ENCODE data around the gene C16orf78.

The C16orf78 gene

DNA sequence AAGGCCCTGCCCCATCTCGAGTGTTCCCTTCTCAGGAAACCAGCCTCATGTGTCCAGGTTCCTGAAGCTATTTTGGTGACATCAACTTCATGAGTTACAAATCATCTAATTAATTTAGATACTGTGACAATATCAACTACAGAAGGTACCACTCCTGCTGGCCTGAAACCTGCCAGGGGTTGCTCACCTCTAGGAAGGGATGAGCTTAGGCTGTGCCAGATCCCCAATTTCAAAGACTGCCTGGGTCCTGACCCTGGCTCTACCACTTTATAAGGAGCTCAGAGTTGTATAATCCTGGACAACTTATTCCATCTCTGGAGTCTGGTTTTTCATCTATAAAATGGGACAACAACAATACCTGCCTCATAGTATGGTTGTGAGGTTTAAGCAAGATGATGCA is 5.2 kb downstream of the C16orf78 start:
- H3K4me3 ChIP-seq (ENCODE audit: low read depth, low read length): no peak overlapping the region
- TF ChIP-seq, protein P1, sequence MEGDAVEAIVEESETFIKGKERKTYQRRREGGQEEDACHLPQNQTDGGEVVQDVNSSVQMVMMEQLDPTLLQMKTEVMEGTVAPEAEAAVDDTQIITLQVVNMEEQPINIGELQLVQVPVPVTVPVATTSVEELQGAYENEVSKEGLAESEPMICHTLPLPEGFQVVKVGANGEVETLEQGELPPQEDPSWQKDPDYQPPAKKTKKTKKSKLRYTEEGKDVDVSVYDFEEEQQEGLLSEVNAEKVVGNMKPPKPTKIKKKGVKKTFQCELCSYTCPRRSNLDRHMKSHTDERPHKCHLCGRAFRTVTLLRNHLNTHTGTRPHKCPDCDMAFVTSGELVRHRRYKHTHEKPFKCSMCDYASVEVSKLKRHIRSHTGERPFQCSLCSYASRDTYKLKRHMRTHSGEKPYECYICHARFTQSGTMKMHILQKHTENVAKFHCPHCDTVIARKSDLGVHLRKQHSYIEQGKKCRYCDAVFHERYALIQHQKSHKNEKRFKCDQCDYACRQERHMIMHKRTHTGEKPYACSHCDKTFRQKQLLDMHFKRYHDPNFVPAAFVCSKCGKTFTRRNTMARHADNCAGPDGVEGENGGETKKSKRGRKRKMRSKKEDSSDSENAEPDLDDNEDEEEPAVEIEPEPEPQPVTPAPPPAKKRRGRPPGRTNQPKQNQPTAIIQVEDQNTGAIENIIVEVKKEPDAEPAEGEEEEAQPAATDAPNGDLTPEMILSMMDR (IDR thresholded peaks at IDR 0.05; ENCODE audit: insufficient read depth, low read depth, low read length, missing control alignments): no peak

DNA sequence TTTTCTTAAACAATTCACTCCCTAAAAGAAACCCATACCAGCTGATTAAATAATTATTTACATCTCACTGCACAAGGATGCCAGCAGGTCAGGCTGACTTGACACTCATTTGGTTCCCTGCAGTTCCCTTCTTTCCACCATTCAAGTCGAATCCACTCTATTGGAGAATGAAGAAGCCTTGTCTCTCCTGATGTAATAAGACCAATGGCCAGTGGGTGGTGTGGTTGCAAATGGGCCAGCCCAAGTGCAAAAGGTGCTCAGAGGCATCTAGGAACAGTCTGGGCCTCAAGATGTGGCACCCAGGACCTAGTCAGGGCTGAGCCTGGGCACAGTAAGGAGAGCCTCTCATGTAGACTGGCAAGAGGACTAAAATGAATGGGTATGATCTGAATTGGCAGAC is 9.3 kb downstream of the C16orf78 start:
- TF ChIP-seq, protein P1 (IDR thresholded peaks at IDR 0.05; ENCODE audit: insufficient read depth, low read depth, low read length, missing control alignments): peak; percentile 40
- H3K4me3 ChIP-seq (ENCODE audit: low read depth, low read length): no peak overlapping the region
- peak; percentile 38 for DNase-seq (ENCODE audit: low read depth)

More for the DNA sequence above, 5.2 kb downstream of the C16orf78 start:
- DNase-seq (ENCODE audit: low read depth): no peak

DNA sequence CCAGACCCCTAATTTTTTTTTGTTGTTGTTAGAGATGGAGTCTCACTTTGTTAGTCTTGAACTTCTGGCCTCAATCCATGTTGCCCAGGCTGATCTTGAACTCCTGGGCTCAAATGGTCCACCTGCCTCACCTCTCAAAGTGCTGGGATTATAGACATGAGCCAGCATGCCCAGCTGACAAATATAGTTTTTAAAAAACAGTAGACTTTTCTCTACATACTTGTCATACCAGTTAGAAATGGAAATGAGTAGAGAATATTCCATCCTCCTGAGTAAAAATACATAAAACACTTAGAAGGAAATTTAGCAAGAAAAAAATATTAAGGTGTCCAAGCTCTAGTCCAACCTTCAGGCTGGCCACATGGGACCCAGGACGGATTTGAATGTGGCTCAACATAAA is 21.4 kb downstream of the C16orf78 start:
- no peak overlapping the region for H3K4me3 ChIP-seq (ENCODE audit: low read depth, low read length)
- no peak for DNase-seq (ENCODE audit: low read depth)
- TF ChIP-seq, protein P1 (IDR thresholded peaks at IDR 0.05; ENCODE audit: insufficient read depth, low read depth, low read length, missing control alignments): no peak

DNA sequence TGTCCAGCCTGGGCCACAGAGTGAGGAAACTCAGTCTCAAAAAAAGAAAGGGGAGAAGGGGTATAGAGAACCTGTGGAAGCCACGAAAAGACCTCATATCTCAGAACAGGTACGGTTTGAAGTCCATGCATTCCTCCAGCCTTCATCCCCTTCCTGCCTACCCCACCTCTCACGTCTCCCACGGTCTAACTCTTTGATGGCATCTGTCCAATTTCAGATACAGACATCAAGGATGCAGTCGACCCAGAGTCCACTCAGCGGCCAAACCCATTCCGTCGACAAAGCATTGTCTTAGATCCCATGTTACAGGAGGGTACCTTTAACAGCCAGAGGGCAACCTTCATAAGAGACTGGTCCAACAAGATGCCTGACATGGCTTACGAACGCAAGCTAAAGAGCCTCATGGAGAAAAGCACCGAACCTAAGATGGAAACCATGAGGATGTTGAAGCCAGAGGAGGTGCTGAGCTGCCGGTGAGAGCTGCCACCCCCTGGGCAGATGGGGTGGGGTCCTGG is 22.7 kb downstream of the C16orf78 start:
- no peak overlapping the region for H3K4me3 ChIP-seq (ENCODE audit: low read depth, low read length)
- DNase-seq (ENCODE audit: low read depth): no peak
- TF ChIP-seq, protein P1 (IDR thresholded peaks at IDR 0.05; ENCODE audit: insufficient read depth, low read depth, low read length, missing control alignments): no peak

DNA sequence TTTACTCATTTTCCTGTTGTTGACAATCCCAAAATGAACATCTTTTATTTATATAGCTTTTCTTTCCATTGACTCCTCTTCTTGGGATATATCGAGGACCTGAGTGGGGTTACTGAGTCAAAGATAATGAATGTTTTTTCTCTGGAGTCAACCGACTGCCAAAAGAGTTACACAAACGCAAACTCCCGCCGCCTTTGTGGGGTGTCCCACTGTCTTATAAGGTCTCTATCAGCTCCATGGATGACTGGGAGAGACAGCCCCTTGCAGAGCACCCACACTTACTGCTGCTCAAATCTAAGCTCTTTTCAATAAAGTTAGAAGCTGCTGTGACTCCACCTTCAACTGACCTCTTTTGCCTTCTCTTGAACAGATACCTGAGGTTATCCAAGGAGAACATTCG is 25.2 kb downstream of the C16orf78 start:
- H3K4me3 ChIP-seq (ENCODE audit: low read depth, low read length): no peak overlapping the region
- no peak for DNase-seq (ENCODE audit: low read depth)
- TF ChIP-seq, protein P1 (IDR thresholded peaks at IDR 0.05; ENCODE audit: insufficient read depth, low read depth, low read length, missing control alignments): no peak

DNA sequence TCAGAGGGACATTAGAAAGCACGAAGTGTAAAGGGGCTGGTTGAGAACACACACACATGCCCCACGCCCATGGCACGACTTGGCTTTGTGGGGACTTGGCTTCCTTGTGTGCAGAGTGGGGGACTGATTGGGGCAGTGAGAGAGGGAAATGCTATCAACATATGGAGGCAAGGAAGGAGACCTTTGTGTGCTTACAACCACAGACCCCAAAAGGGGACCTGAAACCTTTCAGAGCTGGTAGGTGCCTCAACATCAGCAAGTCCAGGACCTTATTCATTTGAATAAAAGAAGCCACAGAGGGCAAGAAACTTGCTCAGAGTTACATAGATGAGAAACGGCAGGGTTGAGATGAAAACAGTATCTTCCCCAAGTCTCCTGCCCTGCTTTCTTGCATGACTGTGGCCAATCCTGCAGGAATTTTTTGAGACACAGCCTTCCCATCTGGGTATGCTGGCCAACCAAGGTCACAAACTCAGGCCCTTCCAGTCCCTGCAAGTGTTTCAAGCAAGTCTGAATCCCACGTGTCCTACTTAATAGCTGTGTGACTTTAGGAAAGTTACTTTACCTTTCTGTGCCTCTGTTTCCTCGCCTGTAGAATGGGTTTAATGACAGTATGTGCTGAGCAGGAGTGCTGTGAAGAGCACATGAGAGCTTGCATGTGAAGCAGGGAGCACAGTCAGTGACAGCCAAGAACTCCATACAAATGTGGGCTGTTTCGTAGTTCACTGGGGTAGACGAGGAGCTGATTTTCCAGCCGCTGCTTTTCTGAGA is 26.2 kb downstream of the C16orf78 start:
- H3K4me3 ChIP-seq (ENCODE audit: low read depth, low read length): no peak overlapping the region
- TF ChIP-seq, protein P1 (IDR thresholded peaks at IDR 0.05; ENCODE audit: insufficient read depth, low read depth, low read length, missing control alignments): no peak
- peak; percentile 93 for DNase-seq (ENCODE audit: low read depth)
